HG03378 (cell line): ENCODE data around the gene ZNF516.

Source experiments
- ATAC-seq: cut with Tn5 transposase; IDR thresholded peaks from one replicate; pipeline ENCODE4 v1.9.1; 2021; ENCODE audit warnings: mild to moderate bottlenecking, moderate library complexity; ENCODE audit not compliant: unreplicated experiment

The ZNF516 gene

GRCh38 chr18:76385681-76385975 lies 109.4 kb downstream of the ZNF516 start:
- no peak for ATAC-seq

- no peak for ATAC-seq
Measured at GRCh38 chr18:76384861-76385680, 110.0 kb downstream of the ZNF516 start.

- ATAC-seq, result no peak
Measured at GRCh38 chr18:76384114-76384790, 110.8 kb downstream of the ZNF516 start.

- ATAC-seq, result no peak
Measured at GRCh38 chr18:76383636-76384035, 111.4 kb downstream of the ZNF516 start.

- ATAC-seq, result no peak
Measured at GRCh38 chr18:76382275-76382674, 112.8 kb downstream of the ZNF516 start.

GRCh38 chr18:76380791-76381405 lies 114.1 kb downstream of the ZNF516 start:
- no peak for ATAC-seq

- no peak for ATAC-seq
Measured at GRCh38 chr18:76380127-76380729, 114.8 kb downstream of the ZNF516 start.

- ATAC-seq, result no peak
Measured at GRCh38 chr18:76379226-76380126, 115.6 kb downstream of the ZNF516 start.

- no peak for ATAC-seq
Measured at GRCh38 chr18:76378526-76379215, 116.4 kb downstream of the ZNF516 start.

GRCh38 chr18:76377359-76377756 lies 117.7 kb downstream of the ZNF516 start:
- no peak for ATAC-seq

GRCh38 chr18:76376668-76377358 lies 118.2 kb downstream of the ZNF516 start:
- ATAC-seq, result no peak

- ATAC-seq, result no peak
Measured at GRCh38 chr18:76376225-76376624, 118.8 kb downstream of the ZNF516 start.

- peak; percentile 85 for ATAC-seq
Measured at GRCh38 chr18:76374330-76375281, 120.4 kb downstream of the ZNF516 start.

- no peak for ATAC-seq
Measured at GRCh38 chr18:76373297-76373696, 121.7 kb downstream of the ZNF516 start.

GRCh38 chr18:76371301-76372203 lies 123.5 kb downstream of the ZNF516 start:
- ATAC-seq, result no peak

- no peak for ATAC-seq
Measured at GRCh38 chr18:76370686-76371085, 124.4 kb downstream of the ZNF516 start.

GRCh38 chr18:76370201-76370600 lies 124.8 kb downstream of the ZNF516 start:
- no peak for ATAC-seq
